ENCODE data around the gene B3GNT9. TPM values are rescaled to one million over a fixed set of nuclear protein-coding genes. Genes with fewer than 3 reads are reported as not detected.

B3GNT9 gene
- polyA plus RNA-seq, 3 donors from 2014 or later = 0.13 to 0.18 TPM; not detected in 1

GRCh38 chr16:67116388-67117311 is 34.1 kb downstream of the B3GNT9 start:
- H3K9me3 Mint-ChIP-seq = no peaks in the 10 kb centered on the region
- H3K4me1 Mint-ChIP-seq = peaks cover 10 to 34% of the 10 kb centered on the region in 2 donors
- peaks cover 0 to 16% (median 5%) of the 10 kb centered on the region in 3 donors for H3K36me3 Mint-ChIP-seq
- no peak overlapping the region for H3K27ac Mint-ChIP-seq
- peaks cover 0 to 3% (median 0%) of the 10 kb centered on the region in 3 donors for H3K27me3 Mint-ChIP-seq (ENCODE audit: low read depth in 3 of 3)
- no peak for DNase-seq
- no peak overlapping the region for H3K4me3 Mint-ChIP-seq

GRCh38 chr16:67115639-67116038 is 35.2 kb downstream of the B3GNT9 start:
- Mint-ChIP-seq H3K9me3 (no peaks in the 10 kb centered on the region), H3K4me3 (no peak overlapping the region), H3K4me1 (peaks cover 19 to 43% of the 10 kb centered on the region in 2 donors), H3K27me3 (ENCODE audit: low read depth in 3 of 3) (peaks cover 0 to 3% (median 0%) of the 10 kb centered on the region in 3 donors), H3K27ac (no peak overlapping the region), H3K36me3 (peaks cover 0 to 12% (median 2%) of the 10 kb centered on the region in 3 donors)
- no peak for DNase-seq

- H3K27ac Mint-ChIP-seq = peak overlapping the region in 1 of 6 donors; percentile 37
- no peaks in the 10 kb centered on the region for H3K9me3 Mint-ChIP-seq
- H3K4me1 Mint-ChIP-seq = peaks cover 26 to 50% of the 10 kb centered on the region in 2 donors
- no peak for DNase-seq
- H3K27me3 Mint-ChIP-seq (ENCODE audit: low read depth in 3 of 3) = peaks cover 3 to 9% (median 5%) of the 10 kb centered on the region in 3 donors
- peaks cover 0 to 6% (median 0%) of the 10 kb centered on the region in 3 donors for H3K36me3 Mint-ChIP-seq
- H3K4me3 Mint-ChIP-seq = no peak overlapping the region
These were observed 36.0 kb downstream of the B3GNT9 start for GRCh38 chr16:67114793-67115192.

DNA sequence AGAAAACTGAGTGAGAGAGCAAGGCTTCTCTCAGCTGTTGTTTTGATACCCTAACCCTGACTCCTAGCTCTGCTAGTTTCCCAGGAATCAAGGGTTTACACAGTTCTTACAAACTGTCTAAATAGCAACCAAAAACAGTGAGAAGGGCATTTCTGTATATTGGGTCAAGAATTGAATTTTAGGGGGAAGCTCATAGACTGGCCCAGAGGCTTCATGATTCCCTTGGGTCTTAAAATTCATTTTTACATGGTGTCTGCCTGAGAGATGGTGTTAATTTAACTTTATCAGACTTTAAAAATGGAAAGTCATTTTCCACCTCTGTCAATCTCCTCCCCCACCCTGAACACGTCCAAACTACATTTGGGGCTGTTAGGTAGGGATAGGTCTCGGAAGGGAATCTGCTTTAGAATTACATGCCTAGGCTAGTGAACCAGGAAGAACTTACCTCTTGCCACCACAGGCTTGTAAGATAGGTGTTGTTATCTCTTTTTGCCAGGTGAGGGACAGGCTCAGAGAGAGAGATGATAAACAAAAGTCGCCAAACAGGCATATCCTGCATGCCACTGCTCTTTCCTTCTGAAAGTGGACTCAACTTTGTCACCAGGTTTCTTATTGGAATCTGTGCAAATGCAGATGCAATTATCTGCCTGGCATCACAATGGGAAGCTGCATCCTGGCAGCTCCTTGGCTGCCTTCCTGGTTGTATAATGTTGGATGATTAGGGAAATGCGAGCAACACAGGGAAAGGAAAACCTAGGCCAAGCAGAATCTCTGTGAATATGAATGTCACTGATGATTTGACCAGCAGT is 38.0 kb downstream of the B3GNT9 start:
- peaks cover 31 to 57% of the 10 kb centered on the region in 2 donors for H3K4me1 Mint-ChIP-seq
- DNase-seq = no peak
- no peak overlapping the region for H3K4me3 Mint-ChIP-seq
- H3K27me3 Mint-ChIP-seq (ENCODE audit: low read depth in 3 of 3) = peaks cover 5 to 8% (median 7%) of the 10 kb centered on the region in 3 donors
- peaks cover 0 to 4% (median 0%) of the 10 kb centered on the region in 3 donors for H3K36me3 Mint-ChIP-seq
- no peak overlapping the region for H3K27ac Mint-ChIP-seq
- no peaks in the 10 kb centered on the region for H3K9me3 Mint-ChIP-seq

DNA sequence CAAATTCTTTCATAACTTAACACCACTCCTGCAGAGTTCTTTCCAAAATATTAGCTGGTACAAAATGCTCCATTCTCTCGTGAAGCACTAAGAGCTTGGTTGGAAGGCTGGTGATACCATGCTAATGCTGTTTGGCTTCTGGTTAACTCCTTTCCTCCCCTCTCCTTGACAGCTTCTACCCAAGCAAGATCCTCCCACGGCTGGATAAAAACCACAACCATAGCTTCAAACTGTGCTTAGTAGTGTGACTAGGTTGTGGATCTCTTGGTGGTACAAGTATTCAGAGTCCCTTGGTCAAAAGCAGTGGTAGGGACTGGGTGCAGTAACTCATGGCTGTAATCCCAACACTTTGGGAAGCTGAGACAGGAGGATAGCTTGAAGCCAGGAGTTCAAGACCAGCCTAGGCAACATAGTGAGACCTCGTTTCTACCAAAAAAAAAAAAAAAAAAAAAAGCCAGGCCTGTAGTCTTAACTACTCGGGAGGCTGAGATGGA is 38.8 kb downstream of the B3GNT9 start:
- Mint-ChIP-seq H3K9me3 (no peaks in the 10 kb centered on the region), H3K36me3 (peaks cover 0 to 4% (median 0%) of the 10 kb centered on the region in 3 donors), H3K4me1 (peaks cover 31 to 57% of the 10 kb centered on the region in 2 donors), H3K27me3 (ENCODE audit: low read depth in 3 of 3) (peaks cover 5 to 8% (median 7%) of the 10 kb centered on the region in 3 donors), H3K27ac (peak overlapping the region in 1 of 6 donors; percentile 53), H3K4me3 (peak overlapping the region in 2 of 5 donors; percentile 12 to 33)
- DNase-seq = no peak

- H3K4me3 Mint-ChIP-seq = peak within 1 kb of the TSS; percentile 94
These were observed 41.2 kb downstream of the B3GNT9 start, which contains the start of gene PHAF1 for GRCh38 chr16:67109407-67110135. Gene PHAF1, plus strand, starts transcription at chr16:67109941. Its CDS starts 235 bp downstream, at chr16:67110176.

DNA sequence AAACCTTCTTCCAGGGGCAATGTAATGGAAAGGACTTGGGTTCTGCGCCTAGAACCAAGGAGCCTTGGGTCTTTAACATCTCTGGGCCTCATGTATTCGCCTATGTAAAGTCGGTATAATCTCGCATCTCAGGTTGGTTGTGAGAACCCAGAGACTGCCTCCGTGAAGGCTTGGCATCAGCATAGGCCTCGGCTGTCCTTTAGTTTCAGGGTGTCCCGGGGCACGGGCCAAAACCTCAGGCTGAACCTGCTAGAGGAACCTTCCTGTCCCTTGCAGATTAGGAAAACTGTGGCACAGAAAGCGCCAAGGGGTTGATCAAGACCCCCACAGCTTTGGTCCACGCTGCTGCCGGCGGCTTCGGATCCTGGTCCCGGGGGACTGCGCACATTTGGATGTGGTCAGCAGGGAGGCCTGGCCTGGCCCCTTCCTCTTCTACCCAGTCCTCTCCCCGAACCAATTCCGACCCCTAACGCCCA is 41.8 kb downstream of the B3GNT9 start:
- Mint-ChIP-seq H3K36me3 (no peaks in the 10 kb centered on the region), H3K4me3 (peak overlapping the region; percentile 94), H3K27me3 (ENCODE audit: low read depth in 3 of 3) (peaks cover 5 to 8% (median 7%) of the 10 kb centered on the region in 3 donors), H3K4me1 (peaks cover 24 to 39% of the 10 kb centered on the region in 2 donors), H3K27ac (peak overlapping the region in 5 of 6 donors; percentile 78 to 94 (median 85)), H3K9me3 (no peaks in the 10 kb centered on the region)
- DNase-seq = no peak

More at GRCh38 chr16:67109407-67110135, 41.2 kb downstream of the B3GNT9 start, which contains the start of gene PHAF1:
- peaks cover 5 to 8% (median 7%) of the 10 kb centered on the region in 3 donors for H3K27me3 Mint-ChIP-seq (ENCODE audit: low read depth in 3 of 3)
- peaks cover 24 to 42% of the 10 kb centered on the region in 2 donors for H3K4me1 Mint-ChIP-seq
- no peaks in the 10 kb centered on the region for H3K9me3 Mint-ChIP-seq
- H3K27ac Mint-ChIP-seq = peak within 1 kb of the TSS; percentile 76 to 94 (median 85)
- peak; percentile 94 to 95 (median 95) for DNase-seq
- no peaks in the 10 kb centered on the region for H3K36me3 Mint-ChIP-seq

DNA sequence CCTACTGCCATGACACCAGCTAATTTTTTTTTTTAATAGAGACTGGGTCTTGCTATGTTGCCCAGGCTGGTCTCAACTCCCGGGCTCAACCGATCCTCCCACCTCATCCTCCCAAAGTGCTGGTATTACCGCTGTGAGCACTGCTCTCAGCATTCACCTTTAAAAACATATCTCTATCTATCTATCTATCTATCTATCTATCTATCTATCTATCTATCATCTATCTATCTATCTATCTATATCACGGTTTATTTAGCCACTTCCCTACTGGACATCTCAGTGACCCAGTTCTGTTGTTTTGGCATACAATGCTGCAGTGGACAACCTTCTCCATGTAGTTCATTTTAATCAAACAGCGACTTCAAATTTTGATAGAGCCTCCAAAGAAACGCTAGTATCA is 42.3 kb downstream of the B3GNT9 start:
- DNase-seq = no peak
- H3K36me3 Mint-ChIP-seq = no peaks in the 10 kb centered on the region
- peaks cover 5 to 8% (median 7%) of the 10 kb centered on the region in 3 donors for H3K27me3 Mint-ChIP-seq (ENCODE audit: low read depth in 3 of 3)
- no peak overlapping the region for H3K27ac Mint-ChIP-seq
- peaks cover 24 to 39% of the 10 kb centered on the region in 2 donors for H3K4me1 Mint-ChIP-seq
- peak overlapping the region in 3 of 5 donors; percentile 33 to 38 (median 38) for H3K4me3 Mint-ChIP-seq
- no peaks in the 10 kb centered on the region for H3K9me3 Mint-ChIP-seq

- peak overlapping the region in 1 of 6 donors; percentile 53 for H3K27ac Mint-ChIP-seq
- no peak overlapping the region for H3K4me3 Mint-ChIP-seq
- no peaks in the 10 kb centered on the region for H3K36me3 Mint-ChIP-seq
- no peaks in the 10 kb centered on the region for H3K9me3 Mint-ChIP-seq
- peaks cover 5 to 9% (median 8%) of the 10 kb centered on the region in 3 donors for H3K27me3 Mint-ChIP-seq (ENCODE audit: low read depth in 3 of 3)
- DNase-seq = no peak
- peaks cover 14 to 16% of the 10 kb centered on the region in 2 donors for H3K4me1 Mint-ChIP-seq
These were observed 44.9 kb downstream of the B3GNT9 start for GRCh38 chr16:67105881-67106280.

DNA sequence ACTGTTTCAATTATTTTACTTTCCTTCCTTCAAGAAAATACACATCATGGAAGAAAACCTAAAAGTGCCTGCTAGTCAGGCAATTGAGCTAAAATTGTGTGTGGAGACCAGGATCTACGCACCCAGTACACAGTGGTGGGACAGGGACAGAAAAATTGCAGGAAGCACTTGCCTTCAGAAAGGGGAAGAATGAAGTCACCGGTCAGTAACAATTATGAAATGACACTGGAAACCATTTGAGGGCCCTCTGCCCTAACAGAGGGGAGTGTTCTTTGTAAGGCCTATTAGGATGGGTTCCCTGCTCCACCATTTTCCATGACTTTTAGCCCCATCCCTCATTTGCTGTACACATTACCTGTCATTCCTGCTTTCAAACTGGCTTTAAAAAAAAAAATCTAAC is 45.6 kb downstream of the B3GNT9 start:
- H3K9me3 Mint-ChIP-seq = no peaks in the 10 kb centered on the region
- no peak overlapping the region for H3K4me3 Mint-ChIP-seq
- peak overlapping the region in 1 of 6 donors; percentile 69 for H3K27ac Mint-ChIP-seq
- DNase-seq = no peak
- H3K36me3 Mint-ChIP-seq = no peaks in the 10 kb centered on the region
- H3K4me1 Mint-ChIP-seq = peaks cover 8 to 11% of the 10 kb centered on the region in 2 donors
- H3K27me3 Mint-ChIP-seq (ENCODE audit: low read depth in 3 of 3) = peaks cover 2 to 8% (median 6%) of the 10 kb centered on the region in 3 donors

DNA sequence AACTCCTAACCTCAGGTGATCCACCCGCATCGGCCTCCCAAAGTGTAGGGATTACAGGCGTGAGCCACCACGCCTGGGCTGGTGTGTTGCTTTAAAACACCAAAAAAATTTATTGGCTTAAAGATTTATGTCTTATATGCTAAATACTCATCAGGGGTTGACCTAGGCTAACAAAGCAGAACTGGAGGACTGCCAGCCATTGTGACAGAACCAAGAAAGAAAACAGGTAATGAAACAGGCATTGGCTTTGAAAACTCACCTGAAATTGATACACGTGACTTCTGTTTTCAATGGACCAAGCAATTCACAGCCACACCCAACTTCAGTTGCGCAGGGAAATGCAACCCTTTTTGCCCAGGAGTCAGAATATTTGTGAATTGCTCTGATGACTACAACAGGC is 46.0 kb downstream of the B3GNT9 start:
- Mint-ChIP-seq H3K9me3 (no peaks in the 10 kb centered on the region), H3K4me3 (no peak overlapping the region), H3K27me3 (ENCODE audit: low read depth in 3 of 3) (peaks cover 0 to 6% (median 2%) of the 10 kb centered on the region in 3 donors), H3K4me1 (peaks cover 5 to 8% of the 10 kb centered on the region in 2 donors), H3K27ac (no peak overlapping the region), H3K36me3 (no peaks in the 10 kb centered on the region)
- no peak for DNase-seq

GRCh38 chr16:67104061-67104460 is 46.7 kb downstream of the B3GNT9 start:
- no peak for DNase-seq
- H3K9me3 Mint-ChIP-seq = no peaks in the 10 kb centered on the region
- H3K27me3 Mint-ChIP-seq (ENCODE audit: low read depth in 3 of 3) = peaks cover 0 to 1% (median 0%) of the 10 kb centered on the region in 3 donors
- no peaks in the 10 kb centered on the region for H3K4me1 Mint-ChIP-seq
- no peak overlapping the region for H3K4me3 Mint-ChIP-seq
- H3K27ac Mint-ChIP-seq = no peak overlapping the region
- H3K36me3 Mint-ChIP-seq = no peaks in the 10 kb centered on the region

Measured in immature natural killer cell (primary cell).